Measurements from ENCODE around the gene RASGRP2. TPM values are rescaled to one million over a fixed set of nuclear protein-coding genes. Genes with fewer than 3 reads are reported as not detected.
A peak's percentile ranks its signal among the peaks of the same experiment; 100 is the strongest.

The RASGRP2 gene
- total and polyA plus RNA-seq, 2 experiments from 2014 or later, result 30.1 to 50.4 TPM

GRCh38 chr11:64745189-64745520, 1.2 kb upstream of the RASGRP2 start (continued):
- TF ChIP-seq CTCF (conservative IDR thresholded peaks at IDR 0.05; ENCODE audit: low read depth in 2 of 2) (no peak), JUNB (IDR thresholded peaks at IDR 0.05; ENCODE audit: unreplicated experiment) (no peak), ZNF331 (CRISPR knock-in tag; IDR thresholded peaks at IDR 0.05; ENCODE audit: low read depth) (no peak)

- H3K4me3 Mint-ChIP-seq, result peak overlapping the region; percentile 86
- no peak for TF ChIP-seq NANOG (IDR thresholded peaks at IDR 0.05; ENCODE audit: borderline replicate concordance)
- TF ChIP-seq ZNF331 (CRISPR knock-in tag; IDR thresholded peaks at IDR 0.05; ENCODE audit: low read depth), result no peak
- TF ChIP-seq JUNB (IDR thresholded peaks at IDR 0.05; ENCODE audit: unreplicated experiment), result no peak
- TF ChIP-seq CREB1 (CRISPR knock-in tag; IDR thresholded peaks at IDR 0.05; ENCODE audit: low read depth), result no peak
- no peak for TF ChIP-seq REST (IDR thresholded peaks at IDR 0.05; ENCODE audit: unreplicated experiment)
- no peak for TF ChIP-seq ZNF114 (CRISPR knock-in tag; IDR thresholded peaks at IDR 0.05)
- no peak for TF ChIP-seq CTCF (conservative IDR thresholded peaks at IDR 0.05; ENCODE audit: low read depth in 2 of 2)
- TF ChIP-seq ETS1 (IDR thresholded peaks at IDR 0.05), result no peak
- no peak for TF ChIP-seq STAT1 (IDR thresholded peaks at IDR 0.05; ENCODE audit: unreplicated experiment)
- no peak for TF ChIP-seq EZH2phosphoT487 (IDR thresholded peaks at IDR 0.05; ENCODE audit: unreplicated experiment)
- no peak for TF ChIP-seq POLR2AphosphoS5 (IDR thresholded peaks at IDR 0.05; ENCODE audit: low read depth)
- TF ChIP-seq EZH2 (IDR thresholded peaks at IDR 0.05; ENCODE audit: low read depth, unreplicated experiment), result no peak
Observed at GRCh38 chr11:64744544-64745188, 724 bp upstream of the RASGRP2 start.

More at GRCh38 chr11:64744544-64745188, 724 bp upstream of the RASGRP2 start:
- Mint-ChIP-seq H3K9me3 (no peaks in the 10 kb centered on the region; the same call in 2 of the 3 replicates), H3K27me3 (ENCODE audit: insufficient read depth, low read depth, poor library complexity) (peaks cover 32% of the 10 kb centered on the region), H3K27ac (no peak overlapping the region), H3K4me1 (peaks cover 30% of the 10 kb centered on the region), H3K36me3 (ENCODE audit: low read depth) (peaks cover 12% of the 10 kb centered on the region)
- Histone ChIP-seq H3K79me2 (replicated peaks; ENCODE audit: insufficient read depth) (no peaks in the 10 kb centered on the region), H3K4me3 (peak overlapping the region; percentile 84), H3K36me3 (ENCODE audit: insufficient read depth) (no peaks in the 10 kb centered on the region), H3F3A (replicated peaks; ENCODE audit: low read depth) (peaks cover 18% of the 10 kb centered on the region), H3K27me3 (ENCODE audit: insufficient read depth) (peaks cover 34% of the 10 kb centered on the region), H2AFZ (no peak overlapping the region; the same call in 1 of the 2 replicates), H4K20me1 (replicated peaks; ENCODE audit: insufficient read depth) (no peaks in the 10 kb centered on the region), H3K4me1 (ENCODE audit: insufficient read depth) (peaks cover 23% of the 10 kb centered on the region), H3K4me2 (peak overlapping the region; percentile 98), H3K9me2 (ENCODE audit: insufficient read depth) (no peaks in the 10 kb centered on the region), H3K27ac (ENCODE audit: low read depth) (no peak overlapping the region)
- ATAC-seq, result no peak
- no peak for DNase-seq (ENCODE audit: low spot score)

All from GM23338 (cell line).